Activated CD4-positive, CD25-positive, alpha-beta regulatory T cell treated with anti-CD3 and anti-CD28 coated beads, Interleukin-2, amount 50 U/mL, for 24 hours (primary cell): ENCODE results near the gene NT5DC1.

ENCODE experiments used
- ATAC-seq, 2 donors: fragments of 150-1000 bp; cut with Tn5 transposase; one replicate each; pipeline ENCODE4 v1.10.0; 2021; ENCODE audit warnings: mild to moderate bottlenecking in 1 of 2, moderate library complexity in 1 of 2

Gene NT5DC1

DNA sequence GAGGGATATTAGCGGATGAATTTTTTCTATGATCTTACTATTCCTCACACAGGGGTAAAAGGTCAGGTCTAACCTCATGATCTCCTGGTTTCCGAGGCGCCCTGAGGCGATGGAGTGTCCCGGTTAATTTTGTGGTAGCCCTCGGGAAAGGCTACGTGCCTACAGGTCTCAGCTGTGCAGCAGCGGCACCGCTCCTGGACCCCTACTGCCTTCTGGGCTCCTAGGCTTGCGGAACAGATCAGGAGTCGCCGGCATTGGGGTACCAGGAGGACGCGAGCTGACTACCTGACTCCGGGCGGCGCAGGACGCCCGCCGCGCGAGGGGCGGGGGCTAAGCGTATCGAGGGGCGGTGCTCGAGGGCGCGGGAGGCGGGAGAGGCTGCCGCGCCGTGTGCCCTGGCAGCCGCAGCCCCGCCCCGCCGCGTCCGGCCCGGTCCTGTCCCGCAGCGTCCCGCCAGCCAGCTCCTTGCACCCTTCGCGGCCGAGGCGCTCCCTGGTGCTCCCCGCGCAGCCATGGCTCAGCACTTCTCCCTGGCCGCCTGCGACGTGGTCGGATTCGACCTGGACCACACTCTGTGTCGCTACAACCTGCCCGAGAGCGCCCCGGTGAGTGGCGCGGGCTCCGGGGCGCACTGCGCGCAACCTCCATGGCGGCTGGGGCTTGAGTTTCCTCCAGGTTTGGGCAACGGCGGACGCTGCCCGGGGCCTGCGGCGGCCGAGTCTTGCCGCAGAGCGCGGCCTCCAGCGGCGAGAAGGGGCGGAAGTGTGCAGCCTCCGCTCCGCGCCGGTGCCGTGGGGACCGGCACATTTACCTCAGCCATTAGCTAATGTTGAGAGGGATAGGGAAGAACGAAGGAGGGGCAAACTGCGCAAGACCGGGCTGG is at the start of gene NT5DC1:
TSS of gene NT5DC1 (plus strand) at position 435 of the 883 bp plus-strand sequence. CDS start at position 513, 78 bp downstream.
- ATAC-seq, result peak; percentile 92 to 95

GRCh38 chr6:116051244-116051643 is 49.4 kb upstream of the NT5DC1 start:
- no peak for ATAC-seq

DNA sequence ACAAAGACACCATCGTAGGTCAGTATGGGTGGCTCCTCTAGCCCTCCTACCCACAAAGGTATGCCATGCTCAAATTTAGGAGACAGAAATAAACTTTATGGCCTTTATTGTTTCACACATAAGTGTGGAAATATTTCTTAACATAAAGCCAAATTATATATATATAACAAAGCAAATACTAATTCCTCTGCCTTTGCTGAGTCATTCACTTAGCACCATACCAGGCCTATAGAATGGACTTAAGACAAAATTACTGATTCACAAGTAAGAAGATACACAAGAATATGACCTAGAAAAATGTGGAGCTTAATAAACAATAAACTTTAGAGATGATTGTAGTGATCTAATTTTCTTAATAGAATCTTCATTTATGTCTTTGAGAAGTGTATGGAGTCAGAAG is 45.1 kb upstream of the NT5DC1 start:
- ATAC-seq, result no peak

- ATAC-seq, result no peak
These were observed 42.9 kb upstream of the NT5DC1 start for GRCh38 chr6:116057766-116058165.

GRCh38 chr6:116059713-116060571 is 40.7 kb upstream of the NT5DC1 start:
- no peak for ATAC-seq

- no peak for ATAC-seq
These were observed 39.9 kb upstream of the NT5DC1 start, which contains the start of gene FRK for GRCh38 chr6:116060572-116061283. TSS of gene FRK (minus strand) at chr6:116060891. CDS start at chr6:116060311, 580 bp downstream.

DNA sequence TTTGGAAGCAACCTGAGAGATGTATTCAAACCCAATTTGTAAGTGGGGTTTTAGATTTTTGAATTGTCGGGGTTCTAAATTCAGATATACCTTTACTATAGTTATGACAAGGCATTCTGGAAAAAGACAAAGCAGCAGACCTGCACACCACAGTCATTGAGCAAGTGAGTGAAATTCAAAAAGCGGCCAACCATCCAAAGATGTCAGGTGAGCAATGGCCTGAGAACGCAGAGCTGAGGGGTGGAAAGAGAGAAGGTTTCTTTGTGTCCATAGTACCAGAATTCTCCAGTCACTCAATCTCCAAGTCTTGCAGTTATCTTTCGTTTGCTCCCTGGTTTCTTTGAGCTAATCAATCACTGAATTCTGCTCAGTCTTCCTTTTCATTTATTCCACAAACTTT is 38.2 kb upstream of the NT5DC1 start:
- ATAC-seq, result no peak

DNA sequence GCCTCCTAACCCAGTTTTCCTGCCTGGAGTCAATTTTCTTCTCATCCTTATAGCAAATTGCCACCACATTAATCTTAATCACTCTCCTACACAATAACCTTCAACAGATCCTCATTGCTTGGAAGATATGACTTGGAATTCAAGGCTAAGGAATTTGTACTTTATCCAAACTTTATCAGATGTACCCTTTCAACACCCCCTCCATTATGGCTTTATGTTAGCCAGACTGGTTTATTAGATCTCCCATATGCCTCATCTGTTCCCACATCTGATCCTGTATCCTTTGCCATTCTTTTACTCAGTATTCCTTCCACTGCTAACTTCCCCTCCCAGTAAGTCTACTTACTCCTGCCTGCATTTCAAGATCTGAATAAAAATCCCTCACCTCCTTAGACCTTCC is 36.0 kb upstream of the NT5DC1 start:
- no peak for ATAC-seq

GRCh38 chr6:116066789-116067188 is 33.9 kb upstream of the NT5DC1 start:
- no peak for ATAC-seq

DNA sequence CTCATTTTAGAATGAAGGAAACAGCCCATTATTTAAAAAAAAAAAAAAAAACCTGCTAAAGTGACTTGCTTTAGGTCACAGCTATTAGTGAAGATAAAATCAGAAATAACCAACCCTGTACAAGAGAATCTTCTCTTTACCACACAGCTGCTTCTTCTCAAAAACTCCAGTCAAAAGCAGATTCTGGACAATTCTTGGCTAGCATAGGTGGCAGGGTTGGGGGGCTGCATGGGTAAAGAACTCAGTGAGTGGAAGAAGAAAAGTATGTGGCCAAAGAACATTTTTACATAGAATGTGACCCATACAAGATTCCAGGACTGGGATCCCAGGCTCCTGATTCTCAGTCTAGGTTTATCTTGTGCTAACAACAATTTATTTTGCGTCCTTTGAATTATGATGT is 30.6 kb upstream of the NT5DC1 start:
- no peak for ATAC-seq

DNA sequence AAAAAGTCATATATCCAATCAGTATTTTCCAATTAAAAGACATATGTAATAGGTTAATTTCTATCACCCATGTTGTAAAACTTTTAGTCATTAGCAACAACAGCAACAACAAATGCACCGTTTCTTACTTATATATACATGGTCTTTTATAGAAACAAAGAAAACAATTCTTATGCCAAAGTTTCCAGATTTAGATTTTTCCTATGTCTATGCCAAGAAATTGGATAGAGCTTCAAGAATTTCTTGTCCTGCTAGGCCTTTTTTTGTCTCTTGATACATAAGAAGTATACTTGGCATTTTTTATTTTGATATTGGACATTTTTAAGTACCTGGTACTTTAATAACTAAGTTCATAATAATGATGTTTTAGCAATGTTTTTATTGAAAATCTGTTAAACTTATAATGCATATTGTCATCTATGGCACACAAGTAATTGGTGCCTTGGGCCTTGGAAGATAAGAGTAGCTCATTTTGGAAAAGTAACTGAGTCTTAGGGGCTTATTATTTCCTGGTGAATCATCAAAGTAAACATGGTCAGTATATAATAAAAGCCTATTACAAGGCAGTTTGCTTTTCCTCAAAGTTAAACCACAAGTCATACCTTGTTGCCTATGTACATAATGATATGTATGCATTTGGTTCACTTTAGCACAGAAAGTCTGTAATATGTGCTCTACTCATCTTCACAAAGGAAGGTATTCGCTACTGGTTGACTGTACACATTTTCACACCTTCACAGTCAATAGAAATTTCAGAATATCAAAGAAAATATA is 29.9 kb upstream of the NT5DC1 start:
- no peak for ATAC-seq

- no peak for ATAC-seq
These were observed 28.3 kb upstream of the NT5DC1 start for GRCh38 chr6:116072368-116072767.

GRCh38 chr6:116073765-116074440 is 26.8 kb upstream of the NT5DC1 start:
- ATAC-seq, result no peak

- no peak for ATAC-seq
These were observed 25.8 kb upstream of the NT5DC1 start for GRCh38 chr6:116074732-116075390.

- ATAC-seq, result no peak
These were observed 22.1 kb upstream of the NT5DC1 start for GRCh38 chr6:116078522-116078921.

DNA sequence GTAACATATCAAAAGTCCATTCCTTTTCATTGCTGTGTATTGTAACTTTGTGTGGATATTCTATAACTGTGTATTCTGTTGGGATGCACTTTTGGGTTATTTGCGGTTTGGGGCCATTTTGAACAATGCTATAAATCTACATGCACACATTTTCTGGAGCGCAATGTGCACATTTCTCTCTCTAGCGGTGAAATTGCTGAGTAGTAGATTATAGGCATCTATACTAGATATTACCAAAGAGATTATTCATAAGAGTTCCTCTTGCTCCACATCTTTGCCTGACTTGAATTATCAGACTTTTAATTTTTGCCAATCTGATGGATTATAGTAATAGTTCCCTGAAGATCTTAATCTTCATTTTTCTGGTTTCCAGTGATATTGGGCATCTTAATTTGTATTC is 21.7 kb upstream of the NT5DC1 start:
- no peak for ATAC-seq

DNA sequence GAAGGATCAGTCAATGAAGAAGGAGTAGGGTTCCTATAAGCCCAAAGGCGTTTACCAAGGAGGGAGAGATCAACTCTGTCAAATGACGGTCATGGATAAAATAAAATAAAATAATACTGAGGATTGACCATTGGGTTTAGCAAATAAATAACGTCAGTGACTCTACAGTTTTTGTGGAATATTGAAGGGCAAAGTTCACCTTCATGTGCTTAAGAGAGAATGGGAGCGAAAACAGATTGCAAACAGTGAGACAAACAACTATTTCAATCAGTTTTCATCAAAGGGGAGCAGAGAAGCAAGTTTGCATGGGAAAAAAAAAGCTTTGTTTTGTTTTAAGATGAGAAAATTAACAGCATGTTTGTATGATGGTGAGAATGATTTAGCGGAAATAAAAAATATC is 17.6 kb upstream of the NT5DC1 start:
- no peak for ATAC-seq

- ATAC-seq, result no peak
These were observed 16.4 kb upstream of the NT5DC1 start for GRCh38 chr6:116084284-116084683.

- ATAC-seq, result peak; percentile 35 to 38
These were observed 13.1 kb upstream of the NT5DC1 start for GRCh38 chr6:116087437-116088027.

DNA sequence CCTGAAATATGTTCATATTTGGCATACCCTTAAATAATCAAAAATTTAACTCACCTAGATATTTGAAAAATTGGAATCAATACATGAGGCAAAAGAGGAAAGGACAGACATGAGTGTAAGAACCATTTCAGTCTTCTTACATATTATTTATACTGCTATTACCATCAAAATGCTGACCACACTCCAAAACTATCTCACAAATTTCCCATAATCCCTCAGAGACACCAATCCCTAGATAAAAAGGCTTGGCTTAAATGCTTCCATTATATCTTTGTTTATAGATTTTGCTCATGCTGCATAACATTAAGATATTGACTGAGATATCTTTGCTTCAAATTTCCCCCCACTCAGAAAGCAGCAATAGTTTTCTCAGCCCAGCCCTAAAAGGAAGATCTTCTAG is 11.7 kb upstream of the NT5DC1 start:
- no peak for ATAC-seq

- no peak for ATAC-seq
These were observed 10.4 kb upstream of the NT5DC1 start for GRCh38 chr6:116090251-116090650.
